UCSD-AML1 (cell line): ENCODE measurements around the gene PCBD1.
A peak's percentile ranks its signal among the peaks of the same experiment; 100 is the strongest.
"Not testable (repeated sequence)": the region's sequence is repeated elsewhere in the genome, so short reads cannot be mapped to it uniquely, and the experiment has no call there.

Experiments used
- DNase-seq: peaks from one replicate; lab custom pipeline; 2025; ENCODE audit not compliant: unreplicated experiment; lab: John Stamatoyannopoulos, UW

PCBD1 gene

GRCh38 chr10:70866424-70866823 is 21.9 kb downstream of the PCBD1 start:
- DNase-seq = peak; percentile 20

GRCh38 chr10:70864935-70865334 is 23.4 kb downstream of the PCBD1 start:
- no peak for DNase-seq

DNA sequence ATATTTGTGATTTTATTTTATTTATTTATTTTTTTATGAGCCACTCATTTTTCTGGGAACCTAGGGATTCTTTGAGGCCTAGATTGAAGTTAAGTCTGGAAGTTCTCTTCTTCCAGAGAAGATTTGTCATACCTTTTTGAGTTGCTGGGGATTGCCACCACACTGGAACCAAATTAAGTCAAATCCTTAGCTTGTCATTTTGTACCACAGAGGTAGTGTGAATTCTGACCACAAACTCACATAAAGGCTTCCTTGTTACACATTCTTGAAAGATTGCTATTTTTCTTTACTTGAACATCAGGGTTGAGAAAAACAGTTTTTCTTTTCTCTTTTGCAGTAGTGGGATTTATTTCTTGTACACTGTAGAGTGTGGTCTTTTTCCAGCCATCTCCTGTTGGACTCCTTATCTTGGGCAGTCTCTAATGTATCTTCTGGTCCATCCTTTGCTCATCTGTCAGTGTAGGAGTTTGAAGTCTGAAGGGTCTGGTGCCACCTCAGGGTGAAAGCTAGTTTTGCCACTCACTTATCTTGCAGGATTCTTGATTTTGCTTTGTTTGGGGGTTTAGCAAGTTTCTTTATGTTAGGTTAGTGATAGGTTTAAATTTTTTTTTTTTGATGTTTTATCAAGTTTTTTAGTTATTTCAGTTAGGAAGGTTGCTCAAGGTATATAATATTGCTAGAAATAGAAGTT is 24.8 kb downstream of the PCBD1 start:
- no peak for DNase-seq

DNA sequence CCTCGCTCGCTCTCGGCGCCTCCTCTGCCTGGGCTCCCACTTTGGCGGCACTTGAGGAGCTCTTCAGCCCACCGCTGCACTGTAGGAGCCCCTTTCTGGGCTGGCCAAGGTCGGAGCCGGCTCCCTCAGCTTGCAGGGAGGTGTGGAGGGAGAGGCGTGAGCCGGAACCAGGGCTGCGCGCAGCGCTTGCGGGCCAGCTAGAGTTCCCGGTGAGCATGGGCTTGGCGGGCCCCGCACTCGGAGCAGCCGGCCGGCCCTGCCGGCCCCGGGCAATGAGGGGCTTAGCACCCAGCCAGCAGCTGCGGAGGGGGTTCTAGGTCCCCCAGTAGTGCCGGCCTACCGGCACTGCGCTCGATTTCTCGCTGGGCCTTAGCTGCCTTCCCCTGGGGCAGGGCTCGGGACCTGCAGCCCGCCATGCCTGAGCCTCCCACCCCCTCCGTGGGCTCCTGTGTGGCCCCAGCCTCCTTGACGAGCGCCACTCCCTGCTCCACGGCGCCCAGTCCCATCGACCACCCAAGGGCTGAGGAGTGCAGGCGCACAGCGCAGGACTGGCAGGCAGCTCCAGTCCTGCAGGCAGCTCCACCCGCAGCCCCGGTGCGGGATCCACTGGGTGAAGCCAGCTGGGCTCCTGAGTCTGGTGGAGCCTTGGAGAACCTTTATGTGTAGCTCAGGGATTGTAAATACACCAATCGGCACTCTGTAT is 26.7 kb downstream of the PCBD1 start:
- not testable (repeated sequence) for DNase-seq

DNA sequence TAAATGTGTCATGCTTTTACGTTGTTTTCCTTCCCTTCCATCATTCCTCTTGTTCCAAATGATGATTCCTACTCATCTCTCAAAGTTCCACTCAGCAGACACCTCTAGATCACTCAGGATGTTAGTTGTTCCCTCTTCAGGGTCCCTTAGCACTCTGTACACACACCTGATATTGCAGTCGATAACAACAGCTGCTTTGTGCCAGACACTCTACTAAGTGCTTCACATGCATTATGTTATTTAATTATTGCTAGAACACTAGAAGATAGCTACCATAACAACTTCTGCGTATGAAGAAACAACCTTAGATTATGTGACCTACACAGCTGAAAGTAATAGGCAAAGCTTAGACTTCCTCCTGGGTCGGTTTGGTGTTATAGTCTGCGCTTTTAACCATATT is 29.6 kb downstream of the PCBD1 start:
- DNase-seq = no peak

DNA sequence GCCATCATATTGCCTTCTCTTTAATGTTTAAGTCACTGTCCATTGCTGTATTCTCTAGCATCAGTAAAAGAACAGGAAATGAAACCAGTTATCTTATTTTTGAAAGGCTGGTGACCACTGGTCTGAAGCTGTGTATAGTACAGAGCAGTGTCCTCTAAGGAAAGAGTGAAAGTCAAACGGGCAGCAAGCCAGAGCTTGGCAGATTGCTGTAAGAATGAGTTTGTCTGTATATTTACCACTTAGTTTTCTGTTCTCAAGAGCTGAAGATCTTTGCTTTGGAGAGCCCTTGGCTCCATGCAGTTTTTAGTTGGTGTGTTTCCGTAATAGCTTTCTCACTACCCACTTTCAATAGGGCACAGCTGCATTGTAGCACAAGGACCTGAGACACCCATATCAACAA is 31.9 kb downstream of the PCBD1 start:
- DNase-seq = no peak

DNA sequence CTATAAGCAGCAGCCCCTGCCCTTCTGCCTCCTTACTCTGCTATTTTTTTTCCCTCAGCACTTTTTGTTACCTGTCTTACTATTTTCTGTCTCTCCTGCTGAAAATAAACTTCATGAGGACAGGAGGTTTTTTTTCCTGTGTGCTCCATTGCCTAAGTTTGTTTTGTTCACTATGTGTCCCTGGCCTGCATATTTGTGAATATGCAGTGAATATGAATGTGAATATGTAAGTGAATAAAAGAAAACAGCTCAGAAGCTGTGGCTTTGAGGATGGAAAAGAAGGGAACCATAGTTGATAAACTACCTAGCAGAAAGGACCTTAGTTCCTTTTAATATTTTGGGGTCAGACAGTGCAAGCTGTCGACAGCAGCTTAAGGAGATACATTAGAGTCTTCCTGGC is 34.9 kb downstream of the PCBD1 start:
- DNase-seq = no peak

DNA sequence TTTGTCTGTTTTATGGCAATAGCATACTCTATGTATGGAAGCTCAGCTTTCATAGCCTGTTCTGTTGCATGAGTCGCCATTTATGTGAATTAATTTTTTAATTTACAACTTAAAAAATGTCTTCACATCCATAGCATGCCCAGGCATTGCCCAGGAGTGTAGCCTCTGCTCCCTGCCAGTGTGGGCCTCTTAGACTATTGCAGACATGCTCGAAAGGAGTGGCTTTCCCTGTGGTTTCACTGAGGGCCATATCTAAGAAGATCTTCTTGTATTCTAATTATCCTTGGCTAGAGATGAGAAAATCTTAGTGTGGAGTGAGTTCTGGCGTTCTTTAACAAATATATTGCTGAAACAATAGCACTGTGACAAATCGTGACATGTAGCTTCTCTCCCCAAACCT is 35.3 kb downstream of the PCBD1 start:
- no peak for DNase-seq

DNA sequence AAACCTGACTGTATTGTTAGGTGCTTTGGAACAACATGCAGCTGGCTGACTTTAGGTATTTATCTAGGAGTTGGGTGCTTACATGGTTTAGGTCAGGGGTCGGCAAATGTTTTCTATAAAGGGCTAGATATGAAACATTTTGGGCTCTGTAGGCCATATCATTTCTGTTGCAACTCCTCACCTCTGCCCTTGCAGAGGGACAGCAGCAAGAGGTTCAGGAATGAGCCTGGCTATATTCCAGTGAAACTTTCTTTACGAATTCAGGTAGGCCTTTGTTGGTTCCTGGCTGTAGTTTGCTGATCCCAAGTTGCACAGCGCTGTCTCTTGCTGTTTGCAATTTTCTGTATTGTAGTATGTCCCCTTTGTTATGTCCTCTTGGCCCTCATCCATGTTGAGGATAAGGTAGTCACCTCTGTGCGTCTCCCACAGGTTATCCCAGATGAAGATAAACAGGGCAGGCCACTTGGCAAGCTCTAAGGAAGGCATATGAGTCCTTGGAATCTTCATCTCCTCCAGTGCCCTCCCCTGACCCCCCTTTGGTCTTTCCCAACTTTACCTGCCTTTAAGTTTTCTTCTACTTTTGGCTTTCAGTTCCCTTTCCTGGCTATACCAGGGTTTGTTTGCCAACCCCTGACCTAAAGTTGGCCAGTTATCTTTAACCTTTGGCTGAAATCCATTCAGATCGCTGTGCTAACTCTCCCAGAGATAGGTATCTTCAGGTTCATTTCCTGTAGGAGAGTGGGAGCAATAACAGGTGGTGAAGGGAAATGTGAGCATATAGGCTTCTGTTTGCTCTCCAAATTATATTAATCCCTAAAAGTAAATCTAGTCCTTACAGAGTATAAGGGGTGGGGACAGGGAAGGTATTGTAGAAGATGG is 36.5 kb downstream of the PCBD1 start:
- DNase-seq = no peak

GRCh38 chr10:70850097-70850496 is 38.3 kb downstream of the PCBD1 start:
- DNase-seq = no peak

GRCh38 chr10:70849582-70850016 is 38.8 kb downstream of the PCBD1 start:
- no peak for DNase-seq

DNA sequence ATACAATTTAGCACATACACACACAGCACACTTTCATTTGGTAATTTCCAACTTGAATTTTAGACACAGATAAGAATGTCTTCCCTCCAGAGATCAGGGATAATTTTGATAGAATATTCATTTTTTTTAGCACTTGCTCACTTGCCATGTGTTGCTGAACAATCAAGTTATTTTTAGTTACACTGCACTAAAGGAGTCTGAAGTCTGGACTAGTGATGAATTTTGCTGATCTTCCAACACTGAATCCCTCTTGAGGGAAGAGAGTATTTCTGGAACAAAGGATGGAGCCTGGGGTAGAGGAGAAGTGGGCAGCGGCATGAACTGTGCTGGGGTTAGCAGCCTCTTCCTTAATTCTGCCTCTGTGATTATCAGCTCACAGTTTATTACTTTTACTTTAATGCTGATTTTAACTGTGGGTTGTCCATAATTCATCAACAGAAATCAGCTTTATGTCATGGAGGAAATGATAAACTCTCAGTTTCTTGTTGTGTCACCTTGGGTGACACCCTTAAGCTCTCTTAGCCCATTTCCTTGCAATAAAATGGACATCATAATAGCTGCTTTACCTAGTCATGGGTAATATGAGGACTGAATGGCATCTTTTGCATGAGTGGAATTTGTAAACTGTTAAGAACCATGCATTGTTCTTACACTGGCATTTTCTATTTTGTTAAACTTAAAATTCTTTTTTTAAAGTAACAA is 40.6 kb downstream of the PCBD1 start:
- DNase-seq = no peak

GRCh38 chr10:70846795-70847194 is 41.6 kb downstream of the PCBD1 start:
- DNase-seq = no peak

DNA sequence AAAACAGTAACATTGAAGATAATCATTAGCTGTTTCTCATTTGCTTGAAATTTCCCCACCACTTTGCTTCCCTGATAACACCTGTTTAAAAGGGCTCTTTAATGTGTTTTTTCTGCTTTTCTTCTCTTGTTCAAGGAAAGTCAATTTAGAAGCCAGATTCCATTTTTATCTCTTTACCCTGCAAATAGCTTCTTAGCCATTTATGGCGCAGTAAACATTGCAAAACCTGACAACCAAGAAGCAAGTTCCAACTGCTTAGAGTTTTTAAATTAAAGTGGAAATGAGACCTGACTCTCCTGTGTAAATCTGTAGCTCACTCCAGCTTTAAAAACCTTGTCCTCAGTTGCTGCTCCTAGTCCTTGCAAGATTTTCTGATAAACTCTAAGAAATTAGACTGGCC is 42.5 kb downstream of the PCBD1 start:
- no peak for DNase-seq

- no peak for DNase-seq
Measured at GRCh38 chr10:70845256-70845655, 43.1 kb downstream of the PCBD1 start.

- no peak for DNase-seq
Measured at GRCh38 chr10:70843776-70844489, 44.4 kb downstream of the PCBD1 start.

GRCh38 chr10:70843333-70843732 is 45.0 kb downstream of the PCBD1 start:
- DNase-seq = no peak

DNA sequence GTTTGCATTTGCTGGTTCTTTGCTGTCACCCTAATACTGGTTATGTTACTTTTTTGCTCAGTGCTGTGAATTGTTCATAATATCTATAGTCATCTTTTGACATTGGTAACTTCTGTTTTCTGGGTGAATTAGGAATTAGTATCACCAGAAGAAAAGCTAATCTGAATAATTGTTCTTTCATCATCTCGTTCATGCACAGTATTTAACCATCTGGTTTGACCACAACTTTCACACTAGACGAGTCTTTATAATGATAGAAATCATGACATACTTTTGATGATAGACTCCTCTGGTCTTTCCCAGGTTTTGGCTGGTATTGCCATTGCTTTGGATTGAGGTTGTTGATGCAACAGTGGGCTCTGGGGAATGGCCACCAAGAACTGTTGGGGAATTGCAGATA is 47.5 kb downstream of the PCBD1 start:
- no peak for DNase-seq

DNA sequence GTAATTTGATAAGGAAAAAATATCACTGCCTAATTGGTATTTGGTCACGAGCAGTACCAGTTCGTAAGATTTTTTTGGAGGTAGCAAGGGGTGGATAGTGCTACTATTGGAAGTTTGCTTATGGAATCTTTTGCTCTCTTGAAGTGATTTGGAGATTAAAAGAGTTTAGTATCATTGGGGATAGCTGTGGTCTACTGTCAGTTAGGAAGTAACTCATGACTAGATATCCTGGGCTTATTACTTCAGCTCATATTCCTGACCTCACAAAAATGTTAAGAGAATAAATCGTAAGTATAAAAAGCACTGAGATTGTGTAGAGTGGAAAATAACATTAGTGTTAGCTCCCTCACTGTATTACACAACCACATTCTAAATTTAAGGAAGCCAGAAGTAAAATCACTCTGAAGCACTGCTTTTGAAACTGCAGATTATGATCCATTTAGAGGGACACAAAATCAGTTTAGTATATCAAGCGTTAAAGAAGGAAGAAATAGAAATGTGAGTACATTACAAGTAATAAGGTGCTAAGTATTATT is 50.0 kb downstream of the PCBD1 start:
- DNase-seq = no peak

- DNase-seq = no peak
Measured at GRCh38 chr10:70837660-70838059, 50.7 kb downstream of the PCBD1 start.
